A549 treated with DMSO at 1 μM for 4 hours (cell line): ENCODE data around the gene ZNF607. TPM values are rescaled to one million over a fixed set of nuclear protein-coding genes. Genes with fewer than 3 reads are reported as not detected.

Source experiments
- total RNA-seq: library from RNA; stranded (reverse); fragments of 200-300 nt; extraction: Qiagen RNA extraction; gene quantifications from 5 replicates; pipeline ENCODE4 v1.2.3, GENCODE V29; 2022; ENCODE audit warnings: low read depth

The ZNF607 gene
- total RNA-seq = 4.5 to 6.2 TPM (median 5.5 TPM) in 5 replicates

GRCh38 chr19:37719111-37719926, at the start of gene ZNF607:
TSS of gene ZNF607 (minus strand) at chr19:37719761. CDS start at chr19:37711618, 8,143 bp downstream.

GRCh38 chr19:37655301-37655688, 64.3 kb downstream of the ZNF607 start, which contains the start of gene ZFP30:
TSS of gene ZFP30 (minus strand) at chr19:37655465. CDS start at chr19:37647822, 7,643 bp downstream.

Other genes with a start within 250 kb of the ZNF607 start
- gene ZNF793, start 212.8 kb downstream of the ZNF607 start, total RNA-seq = 0.03 TPM in 1 of 5 replicates, not detected in the others
- 0.72 to 1.1 TPM (median 0.99 TPM) in 5 replicates for gene ZNF571, start 125.0 kb downstream of the ZNF607 start, total RNA-seq
- gene ZNF540, start 124.9 kb downstream of the ZNF607 start, total RNA-seq = 0.07 TPM in 2 of 5 replicates, not detected in the others
- gene ZFP30, start 64.3 kb downstream of the ZNF607 start, total RNA-seq = 6.5 to 9.2 TPM (median 8.1 TPM) in 5 replicates
- gene ZNF573, start 59.8 kb upstream of the ZNF607 start, total RNA-seq = 1.7 to 3.1 TPM (median 2.4 TPM) in 5 replicates
- not detected in 5 replicates for gene WDR87, start 186.8 kb upstream of the ZNF607 start, total RNA-seq
- gene SIPA1L3, start 187.4 kb upstream of the ZNF607 start, total RNA-seq = 41.8 to 53.7 TPM (median 51.3 TPM) in 5 replicates